H4 (cell line): ENCODE measurements around the gene AGBL3. TPM values are rescaled to one million over a fixed set of nuclear protein-coding genes. Genes with fewer than 3 reads are reported as not detected.
"Not testable (repeated sequence)": the region's sequence is repeated elsewhere in the genome, so short reads cannot be mapped to it uniquely, and the experiment has no call there.

Experiments used
- DNase-seq: peaks from one replicate; pipeline ENCODE4 v3.0.0-alpha.2; 2015; ENCODE audit warnings: low spot score
- total RNA-seq: library from RNA; depleted of rRNA; stranded (reverse); fragments of >200 nt; shearing (Covaris generic); gene quantifications from 2 replicates; pipeline ENCODE4 v1.2.3, GENCODE V29; 2014

The AGBL3 gene
- total RNA-seq, 1 experiment from 2014 or later = 1.2 TPM

DNA sequence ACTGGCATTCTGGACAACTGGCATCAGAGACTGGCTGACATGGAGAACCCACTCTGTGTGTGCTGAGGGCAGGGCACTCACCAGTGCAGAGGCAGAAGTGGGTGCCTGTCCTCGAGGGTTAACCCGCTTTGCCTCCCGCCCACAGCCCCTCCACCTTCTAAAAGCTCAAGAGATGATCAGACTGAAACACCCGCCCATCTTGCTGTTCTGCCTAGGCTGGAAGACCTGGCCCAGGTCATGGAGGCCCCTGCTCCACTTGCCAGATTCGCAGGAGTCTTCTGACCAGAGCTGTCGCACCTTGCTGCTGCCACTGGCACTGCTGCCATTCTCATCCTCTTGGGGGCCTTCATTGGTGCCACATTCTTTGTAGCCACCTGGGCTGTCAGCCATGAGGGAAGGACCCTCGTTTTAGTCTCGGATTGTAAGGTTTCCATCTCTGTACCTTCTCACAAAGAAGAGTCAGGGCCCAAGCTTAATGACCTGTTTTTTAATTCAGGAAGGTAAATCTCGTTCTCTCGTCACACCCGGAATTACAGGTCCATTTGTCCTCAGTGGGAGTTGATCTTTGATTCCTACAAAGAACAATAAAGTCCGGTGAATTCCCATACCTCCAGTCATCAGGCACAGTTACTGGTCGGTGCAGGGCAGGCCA is 182.3 kb downstream of the AGBL3 start:
- no peak for DNase-seq

DNA sequence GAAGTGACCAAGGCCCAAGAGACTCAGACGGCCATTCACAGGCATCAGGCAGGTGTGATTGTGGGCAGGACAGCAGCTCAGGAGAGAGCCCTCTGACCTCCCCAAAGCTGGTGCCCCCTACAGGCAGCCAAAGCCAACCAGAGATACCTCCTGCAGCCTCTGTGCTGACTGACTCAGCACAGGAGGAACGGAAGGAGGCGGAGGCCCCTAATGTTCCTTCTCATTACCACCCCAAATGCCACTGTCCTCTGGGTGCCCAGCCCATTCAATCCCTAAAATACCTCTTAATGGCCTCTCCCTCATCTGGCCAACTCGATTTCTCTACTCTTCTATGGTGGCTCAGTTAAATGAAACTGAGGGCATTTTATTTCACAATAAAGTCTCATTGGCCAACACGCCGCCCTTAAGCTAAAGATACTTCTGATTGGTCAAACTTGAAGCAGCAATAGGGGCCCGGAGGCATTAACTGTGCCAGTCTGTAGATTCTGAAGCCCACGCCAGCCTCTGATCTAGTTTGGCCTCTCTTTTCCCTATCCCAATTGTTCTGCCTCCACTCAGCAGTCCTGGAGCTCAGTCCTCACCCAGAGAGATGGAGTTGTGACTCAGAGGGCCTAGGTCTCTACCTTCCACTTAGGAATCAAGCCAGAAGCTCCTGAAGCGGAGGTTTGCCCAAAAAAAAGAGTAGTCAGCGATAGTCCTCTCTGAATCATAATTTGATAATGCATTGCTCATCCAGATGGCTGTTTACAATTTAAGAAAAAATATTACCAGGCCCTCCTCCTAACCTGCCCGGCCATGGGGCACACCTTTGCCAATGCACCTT is 183.0 kb downstream of the AGBL3 start:
- DNase-seq = peak; percentile 64

DNA sequence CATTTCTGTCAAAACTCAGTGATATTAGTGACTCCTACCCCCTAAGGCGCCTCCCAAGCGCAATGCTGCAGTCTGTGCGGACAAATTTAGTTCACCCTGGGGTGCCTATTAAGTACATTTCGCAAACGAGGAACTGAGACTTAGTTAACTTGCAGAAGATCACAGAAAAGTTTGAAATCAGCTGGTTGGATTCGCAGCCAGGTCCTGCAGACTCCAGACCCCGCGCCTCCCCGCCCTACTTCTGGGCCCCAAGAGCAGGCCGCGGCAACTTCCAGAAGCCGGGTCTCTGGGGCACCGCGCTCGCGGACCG is 183.6 kb downstream of the AGBL3 start:
- no peak for DNase-seq

DNA sequence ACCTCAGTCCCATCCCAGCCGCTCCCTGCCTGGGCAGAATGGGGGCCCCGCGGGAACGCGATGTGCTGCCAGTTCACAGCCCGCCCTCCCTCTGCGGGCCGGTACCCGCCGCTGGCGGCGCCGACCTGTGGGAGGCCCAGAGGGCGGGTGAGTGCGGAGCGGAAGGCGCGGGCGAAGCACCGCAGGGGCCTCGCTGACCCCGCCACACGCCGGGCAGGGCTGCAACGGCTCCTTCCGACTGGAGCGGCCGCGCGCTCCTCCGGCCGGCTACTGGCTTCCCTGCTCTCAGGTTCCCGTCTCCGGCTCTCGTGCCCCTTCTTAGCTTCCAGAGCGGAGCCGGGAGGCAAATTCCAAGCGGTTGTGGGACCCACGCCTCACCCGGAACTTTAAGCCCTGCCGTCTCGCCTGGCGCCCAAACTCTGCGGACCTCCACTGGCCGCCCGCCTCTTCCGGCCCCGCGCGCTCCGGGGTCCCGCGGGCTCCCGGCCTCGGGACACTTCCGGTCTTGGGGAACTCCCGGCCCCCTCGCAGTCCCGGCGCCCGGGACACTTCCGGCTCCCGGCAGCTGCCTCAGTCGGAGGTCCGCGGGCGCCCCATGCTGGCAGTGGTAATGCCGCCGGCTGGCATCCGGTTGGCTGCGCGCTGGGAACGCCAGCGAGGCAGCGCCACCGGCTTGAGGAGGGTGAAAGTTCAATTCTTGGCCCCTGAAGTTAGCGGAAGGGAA is 184.1 kb downstream of the AGBL3 start, which contains the start of gene CYREN:
Gene CYREN (minus strand): TSS at position 434 of the 724 bp plus-strand sequence. CDS start 1,785 bp downstream, outside the sequence.
- DNase-seq = peak; percentile 89

DNA sequence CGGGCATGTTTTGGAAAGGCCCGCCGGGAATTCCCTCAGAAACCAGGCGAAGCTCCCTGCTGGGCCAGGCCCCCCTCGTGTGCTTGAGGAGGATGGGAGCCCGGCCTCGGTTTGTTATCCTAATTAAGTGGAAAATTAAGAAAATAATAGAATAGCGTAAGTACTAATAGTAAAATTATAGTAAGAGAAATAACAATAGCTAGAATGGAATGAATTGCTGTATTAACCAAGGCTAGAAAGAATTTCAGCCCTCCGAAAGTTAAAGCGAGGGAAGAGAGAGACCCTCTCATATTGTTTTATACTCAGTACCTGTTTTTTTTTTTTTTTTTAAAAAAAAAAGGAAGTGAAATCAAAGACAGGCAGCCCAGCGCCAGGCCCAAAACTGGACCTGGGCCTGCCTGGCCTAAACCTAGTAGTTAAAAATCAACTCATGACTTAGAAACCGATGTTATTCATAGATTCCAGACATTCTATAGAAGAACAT is 184.7 kb downstream of the AGBL3 start:
- not testable (repeated sequence) for DNase-seq

DNA sequence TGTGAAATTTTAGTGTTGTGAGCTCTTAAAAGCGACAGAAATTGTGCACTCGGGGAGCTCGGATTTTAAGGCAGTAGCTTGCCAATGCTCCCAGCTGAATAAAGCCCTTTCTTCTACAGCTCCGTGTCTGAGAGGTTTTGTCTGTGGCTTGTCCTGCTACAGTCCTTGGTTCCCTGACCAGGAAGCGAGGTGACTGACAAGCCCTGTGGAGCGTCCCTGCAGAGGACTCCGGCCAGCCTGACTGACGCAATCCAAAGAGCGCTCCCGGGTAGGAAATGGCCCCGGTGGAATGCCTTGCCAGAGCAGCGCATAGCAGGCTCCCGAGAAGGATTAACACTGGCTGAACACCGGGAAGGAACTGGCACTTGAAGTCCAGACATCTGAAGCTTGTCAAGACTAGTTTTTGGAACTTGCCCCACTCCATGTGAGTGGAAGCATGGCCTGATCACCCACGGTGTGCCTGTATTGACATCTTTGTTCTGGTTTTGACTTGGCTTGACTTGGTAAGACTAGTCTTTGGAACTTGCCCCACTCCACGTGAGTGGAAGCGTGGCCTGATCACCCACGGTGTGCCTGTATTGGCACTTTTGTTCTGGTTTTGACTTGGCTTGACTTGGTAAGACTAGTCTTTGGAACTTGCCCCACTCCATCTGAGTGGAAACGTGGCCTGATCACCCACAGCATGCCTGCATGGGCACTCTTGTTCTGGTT is 185.4 kb downstream of the AGBL3 start:
- not testable (repeated sequence) for DNase-seq

DNA sequence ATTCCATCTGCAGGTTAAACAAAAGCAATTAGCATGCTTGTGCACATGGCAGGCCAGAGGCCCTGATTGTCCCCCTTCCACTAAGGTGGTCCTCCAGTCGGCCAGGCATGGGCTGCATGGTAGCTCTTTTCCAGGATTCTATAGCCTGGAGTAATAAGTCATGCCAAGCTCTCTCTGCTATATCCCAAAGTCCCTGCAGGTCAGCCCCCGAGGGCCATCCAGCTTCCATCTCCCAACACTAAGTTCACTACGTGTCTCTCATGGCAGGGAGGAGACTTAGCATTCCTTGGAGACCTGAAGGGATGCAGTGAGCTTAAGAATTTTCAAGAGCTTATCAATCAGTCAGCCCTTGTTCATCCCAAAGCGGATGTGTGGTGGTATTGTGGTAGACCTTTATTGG is 187.6 kb downstream of the AGBL3 start:
- DNase-seq = not testable (repeated sequence)

DNA sequence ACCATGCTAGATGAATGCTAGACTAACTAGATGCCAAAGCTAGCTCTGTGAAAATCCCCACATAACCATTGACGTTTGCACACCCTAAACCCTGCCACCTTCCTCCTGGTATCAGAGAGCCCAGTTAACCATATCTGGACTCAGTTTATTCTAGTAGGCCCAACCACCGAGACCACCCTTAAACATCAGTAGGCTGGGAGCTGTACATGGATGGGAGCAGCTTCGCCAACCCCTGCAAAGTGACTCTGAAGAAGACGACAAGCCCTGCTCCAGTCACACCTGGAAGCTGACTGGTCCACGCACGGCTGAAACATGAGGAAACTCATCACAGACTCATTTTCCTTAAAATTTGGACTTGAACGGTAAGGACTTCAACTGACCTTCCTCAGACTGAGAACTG is 188.6 kb downstream of the AGBL3 start:
- DNase-seq = no peak

DNA sequence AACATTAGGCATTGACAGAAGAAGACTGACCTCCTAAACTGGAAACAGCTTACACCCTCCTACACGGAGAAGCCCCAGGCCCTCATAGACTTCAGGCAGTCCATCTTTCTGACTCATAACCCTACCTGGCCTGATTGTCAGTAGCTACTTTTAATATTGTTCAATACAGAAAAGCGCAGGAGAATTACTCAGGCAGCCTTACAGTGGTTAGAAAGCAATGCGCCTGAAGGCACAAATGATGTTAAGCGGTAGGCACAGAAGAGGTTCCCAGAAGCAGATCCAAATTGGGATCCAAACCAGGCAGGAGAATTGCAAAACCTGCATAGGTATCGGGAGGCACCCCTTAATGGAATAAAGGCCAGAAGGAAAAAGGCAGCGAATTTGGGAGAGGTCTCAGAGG is 189.6 kb downstream of the AGBL3 start:
- DNase-seq = no peak

DNA sequence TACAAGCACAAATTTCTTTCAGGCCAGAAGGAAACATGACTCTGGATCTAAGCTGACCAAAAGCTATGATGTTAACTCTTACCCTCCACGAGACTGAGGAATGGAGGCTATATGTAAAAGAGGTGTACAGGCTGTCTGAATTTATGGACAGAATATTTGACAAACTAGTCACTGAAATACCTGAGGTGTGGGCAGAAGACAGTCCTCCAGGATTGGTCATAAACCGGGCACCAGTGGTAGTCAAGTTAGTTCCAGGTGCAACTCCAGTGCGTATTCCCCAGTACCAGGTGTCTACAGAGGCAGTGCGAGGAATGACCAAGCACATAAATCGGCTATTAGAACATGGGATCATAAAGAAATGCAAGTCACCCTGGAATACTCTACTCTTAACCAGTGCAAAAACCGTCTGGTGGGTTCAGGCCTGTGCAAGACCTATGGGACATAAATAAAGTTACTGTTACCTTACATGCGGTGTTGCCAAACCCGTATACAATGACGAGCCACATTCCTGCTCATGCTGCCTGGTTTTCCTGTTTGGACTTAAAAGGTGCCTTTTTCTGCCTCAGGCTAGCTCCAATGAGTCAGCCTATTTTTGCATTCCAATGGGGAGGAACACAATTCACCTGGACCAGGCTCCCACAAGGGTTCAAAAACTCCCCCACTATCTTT is 190.9 kb downstream of the AGBL3 start:
- DNase-seq = peak; percentile 64

DNA sequence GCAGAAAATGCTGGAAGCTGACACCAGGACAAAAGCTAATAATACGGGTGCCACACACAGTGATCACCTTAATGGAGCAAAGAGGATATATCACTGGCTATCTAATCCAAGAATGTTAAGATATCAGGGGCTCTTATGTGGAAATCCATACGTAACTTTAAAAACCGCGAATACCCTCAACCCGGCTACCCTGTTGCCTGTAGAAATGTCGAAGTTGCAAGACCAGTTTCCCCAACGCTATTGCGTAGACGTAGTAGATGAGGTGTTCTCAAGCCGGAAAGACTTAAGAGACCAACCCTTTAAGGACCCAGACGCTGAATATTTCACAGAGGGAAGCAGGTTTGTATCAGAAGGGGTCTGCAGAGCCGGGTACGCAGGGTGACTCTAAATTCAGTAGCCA is 192.1 kb downstream of the AGBL3 start:
- DNase-seq = no peak

DNA sequence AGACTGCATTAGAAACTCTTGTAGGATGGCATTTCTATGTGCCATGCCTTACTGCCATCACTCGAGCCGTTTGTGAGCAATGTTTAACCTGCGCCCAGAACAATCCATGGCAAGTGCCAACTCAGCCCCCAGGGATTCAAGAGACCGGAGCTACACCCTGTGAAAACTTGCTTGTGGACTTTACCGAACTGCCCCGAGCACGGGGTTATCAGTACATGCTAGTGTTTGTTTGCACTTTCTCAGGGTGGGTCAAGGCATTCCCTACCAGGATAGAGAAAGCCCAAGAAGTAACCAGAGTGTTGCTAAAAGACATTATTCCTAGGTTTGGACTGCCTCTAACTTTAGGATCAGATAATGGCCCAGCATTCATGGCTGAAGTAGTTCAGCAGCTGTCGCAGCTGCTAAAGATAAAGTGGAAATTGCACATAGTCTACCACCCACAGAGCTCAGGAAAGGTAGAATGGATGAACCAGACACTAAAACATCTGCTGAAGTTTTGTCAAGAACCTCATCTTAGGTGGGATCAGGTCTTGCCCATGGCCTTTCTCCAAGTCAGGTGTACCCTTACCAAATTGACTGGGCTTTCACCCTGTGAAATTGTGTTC is 193.1 kb downstream of the AGBL3 start:
- DNase-seq = no peak

DNA sequence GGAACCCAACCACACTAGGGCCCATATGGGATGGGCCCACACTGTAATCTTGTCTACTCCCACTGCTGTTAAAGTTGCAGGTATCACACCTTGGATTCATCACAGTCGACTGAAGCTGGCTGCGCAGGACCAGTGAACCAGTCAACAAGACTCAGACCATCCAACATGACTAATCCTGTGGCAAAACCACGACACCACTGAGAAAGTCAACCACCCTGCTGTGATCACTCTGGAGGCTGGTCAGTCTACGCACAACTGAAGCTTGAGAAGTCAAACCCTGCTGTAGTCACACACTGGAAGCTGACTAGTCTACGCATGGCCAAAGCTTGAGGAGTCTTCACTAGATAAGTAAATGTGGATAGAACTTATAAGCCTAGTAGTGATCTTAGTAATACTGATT is 193.8 kb downstream of the AGBL3 start:
- no peak for DNase-seq

DNA sequence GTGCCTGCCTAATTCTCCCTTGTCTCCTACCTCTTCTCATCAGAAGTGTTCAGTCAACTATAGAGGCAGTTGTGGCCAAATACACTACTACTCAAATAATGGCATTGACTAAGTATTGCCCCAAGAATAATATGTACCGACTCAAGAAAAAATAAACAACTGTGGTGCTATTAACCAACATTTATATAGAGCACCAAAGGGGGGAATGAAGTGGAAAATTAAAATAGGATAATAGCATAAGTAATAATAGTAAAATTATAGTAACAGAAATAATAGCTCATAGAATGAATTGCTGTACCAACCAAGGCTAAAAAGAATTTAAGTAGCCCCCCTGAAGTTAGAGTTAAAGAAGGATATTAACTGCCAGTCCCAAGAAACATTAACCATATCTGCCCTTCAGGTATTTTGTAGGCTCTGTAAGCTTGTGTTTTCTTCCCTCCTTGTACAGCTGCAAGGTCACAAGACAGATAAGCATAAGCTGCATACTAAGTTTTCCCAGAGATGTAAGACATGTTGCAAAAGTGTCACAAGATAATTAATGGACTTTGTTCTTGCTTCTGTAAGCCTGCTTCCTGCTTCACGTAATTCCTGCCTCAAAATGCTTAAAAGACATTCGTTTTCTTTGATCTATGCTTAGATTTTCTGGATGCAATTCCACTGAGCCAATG is 195.1 kb downstream of the AGBL3 start:
- DNase-seq = no peak

DNA sequence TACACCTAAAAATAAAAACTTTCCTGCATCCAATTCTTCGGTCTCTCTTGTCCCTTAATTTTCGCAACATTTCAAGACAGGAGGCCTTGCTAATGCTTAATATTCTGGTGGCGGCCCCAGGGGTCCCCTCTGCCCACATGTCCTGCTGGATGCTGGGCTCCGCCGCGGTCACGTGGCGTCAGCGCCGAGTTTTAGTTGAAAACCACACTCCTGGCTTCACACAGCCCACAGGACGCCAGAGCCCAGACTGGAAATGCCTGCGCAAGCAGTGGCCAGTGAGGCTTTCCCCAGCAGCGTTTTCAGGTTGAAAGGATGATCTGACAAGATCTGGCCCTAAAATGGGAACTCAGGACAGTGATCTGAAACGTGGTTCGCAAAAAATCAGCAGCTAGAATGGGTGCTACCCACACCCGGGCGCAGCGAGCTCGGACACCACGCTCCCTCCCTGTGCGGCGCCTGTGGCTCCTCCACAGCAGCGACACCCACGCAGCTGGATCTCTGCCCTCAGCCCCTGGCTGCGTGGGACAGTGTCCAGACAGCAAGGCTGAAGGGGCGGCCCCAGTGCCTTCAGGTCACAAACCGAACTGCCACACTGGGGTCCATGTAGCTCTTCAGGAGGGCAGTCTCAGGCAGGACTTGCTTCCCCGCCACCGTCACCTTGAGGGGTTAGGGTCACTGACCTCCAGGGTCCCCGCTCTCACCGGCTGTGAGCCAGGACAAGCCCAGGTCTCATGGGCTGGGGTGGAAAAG is 195.8 kb downstream of the AGBL3 start:
- no peak for DNase-seq

DNA sequence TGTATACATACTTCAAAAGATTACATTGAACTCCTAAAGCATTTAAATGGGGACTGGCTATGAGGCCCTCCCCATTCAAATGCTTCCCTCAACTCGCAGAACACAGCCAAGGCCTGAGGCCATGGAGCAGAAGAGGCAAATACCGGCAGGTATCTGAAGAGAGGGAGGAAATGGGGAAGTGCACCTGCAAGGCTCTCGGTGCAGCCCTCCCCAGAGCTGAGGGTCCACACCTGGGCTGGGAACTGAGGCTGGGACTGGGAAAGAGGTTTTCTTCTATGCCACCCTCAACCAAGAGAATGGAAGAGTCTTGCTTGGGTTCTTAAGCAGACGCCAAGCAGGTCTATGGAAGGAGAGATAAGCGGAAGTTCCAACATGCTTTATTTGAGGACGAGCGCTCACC is 197.2 kb downstream of the AGBL3 start:
- DNase-seq = no peak

DNA sequence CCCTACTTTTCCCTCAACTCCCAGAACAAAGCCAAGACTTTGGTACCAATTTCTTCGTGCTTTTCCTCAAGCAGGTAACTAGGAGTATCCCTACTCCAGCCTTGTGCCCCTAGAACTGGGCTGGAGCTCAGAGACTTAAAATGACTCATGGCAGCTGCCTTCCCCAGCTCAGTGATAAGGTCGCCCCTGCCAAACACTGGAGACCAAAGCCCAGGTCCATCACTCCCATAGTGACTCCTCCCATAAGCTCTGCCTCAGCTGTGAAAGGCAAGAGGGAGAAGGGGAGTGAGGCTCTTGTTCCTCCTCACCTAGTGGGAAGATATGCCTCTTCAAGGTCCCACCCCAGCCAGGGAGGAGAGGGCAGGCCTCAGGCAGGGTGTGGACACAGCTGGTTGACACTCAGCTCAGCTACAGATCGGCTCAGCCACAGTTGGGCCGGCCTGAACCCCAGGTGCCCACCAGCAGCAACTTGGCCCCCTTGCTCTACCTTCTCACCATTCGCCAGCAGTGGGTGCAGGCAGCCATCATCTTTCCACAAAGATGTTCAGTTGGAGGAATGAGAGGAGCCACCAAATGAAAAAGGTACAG is 198.0 kb downstream of the AGBL3 start:
- DNase-seq = no peak
